AG09309 (cell line): Measurements from ENCODE around the gene SLF2.

ENCODE experiments used
- DNase-seq: peaks from one replicate; pipeline ENCODE4 v3.0.0-alpha.2; 2010; ENCODE audit warnings: low read depth
- H3K4me3 ChIP-seq: 2 replicates; pipeline ENCODE4 v1.5.1; 2011; ENCODE audit warnings: mild to moderate bottlenecking, low read depth, low read length, moderate library complexity; ENCODE audit not compliant: control insufficient read depth
- CTCF ChIP-seq: IDR thresholded peaks from 2 replicates; pipeline ENCODE4 v1.5.1; 2011; ENCODE audit warnings: mild to moderate bottlenecking, low read depth, low read length, inconsistent platforms; ENCODE audit not compliant: insufficient read depth, control insufficient read depth; ENCODE audit errors: missing control alignments

Gene SLF2

GRCh38 chr10:100942229-100942628 is 29.5 kb downstream of the SLF2 start:
- TF ChIP-seq CTCF: no peak
- no peak for DNase-seq
- H3K4me3 ChIP-seq: no peak overlapping the region

- no peak for TF ChIP-seq CTCF
- H3K4me3 ChIP-seq: no peak overlapping the region
- DNase-seq: no peak
These were observed 30.7 kb downstream of the SLF2 start for GRCh38 chr10:100943508-100943907.

GRCh38 chr10:100945754-100946153 is 33.0 kb downstream of the SLF2 start:
- no peak for DNase-seq
- no peak for TF ChIP-seq CTCF

GRCh38 chr10:100948916-100949315 is 36.2 kb downstream of the SLF2 start:
- H3K4me3 ChIP-seq: no peak overlapping the region
- no peak for DNase-seq
- TF ChIP-seq CTCF: no peak

More at GRCh38 chr10:100945754-100946153, 33.0 kb downstream of the SLF2 start:
- H3K4me3 ChIP-seq: no peak overlapping the region

- H3K4me3 ChIP-seq: no peak overlapping the region
- DNase-seq: no peak
- TF ChIP-seq CTCF: no peak
These were observed 47.5 kb downstream of the SLF2 start for GRCh38 chr10:100960251-100960650.

- TF ChIP-seq CTCF: no peak
- no peak for DNase-seq
- no peak overlapping the region for H3K4me3 ChIP-seq
These were observed 49.8 kb downstream of the SLF2 start for GRCh38 chr10:100962351-100963080.

- H3K4me3 ChIP-seq: no peak overlapping the region
- DNase-seq: no peak
- no peak for TF ChIP-seq CTCF
These were observed 51.1 kb downstream of the SLF2 start for GRCh38 chr10:100963826-100964225.
